IMR-90 (cell line): ENCODE results near the gene ATP11A. TPM values are rescaled to one million over a fixed set of nuclear protein-coding genes. Genes with fewer than 3 reads are reported as not detected.
"Not testable (repeated sequence)": the region's sequence is repeated elsewhere in the genome, so short reads cannot be mapped to it uniquely, and the experiment has no call there.

ENCODE experiments used
- ATAC-seq: fragments of 200-7000 bp; cut with Tn5 transposase; 2 replicates; pipeline ENCODE4 v1.9.1; 2020; ENCODE audit warnings: low read depth, mild to moderate bottlenecking, moderate library complexity
- BruUV-seq: library from RNA; stranded (reverse); fragments of 400-500 nt; replicated peaks from 2 replicates; lab custom pipeline; 2021; lab: Mats Ljungman, UMichigan
- CTCF ChIA-PET: fragments of 300-600 bp; formaldehyde crosslinking; extraction: SDS; loops from one replicate; lab custom pipeline; 2021; ENCODE audit warnings: antibody characterized with exemption; lab: Yijun Ruan, JAX
- POLR2A ChIA-PET: fragments of 300-600 bp; sonication (Branson Sonifier 250); formaldehyde crosslinking; loops from one replicate; lab custom pipeline; 2022; ENCODE audit warnings: antibody characterized with exemption; ENCODE audit not compliant: unreplicated experiment; lab: Charles Lee
- DNase-seq: peaks from one replicate; pipeline ENCODE4 v3.0.0; 2013
- H2AFZ ChIP-seq: replicated peaks from 2 replicates; pipeline ENCODE3; 2013; ENCODE audit warnings: low read length, mild to moderate bottlenecking; ENCODE audit not compliant: poor library complexity
- H2AK5ac ChIP-seq: 2 replicates; pipeline ENCODE4 v1.6.1; 2013; ENCODE audit warnings: low read depth, low read length, inconsistent platforms
- H2AK9ac ChIP-seq: replicated peaks from 2 replicates; pipeline ENCODE3; 2013; ENCODE audit warnings: mild to moderate bottlenecking, low read depth, low read length, moderate library complexity; ENCODE audit not compliant: poor library complexity
- H2BK120ac ChIP-seq: 2 replicates; pipeline ENCODE4 v1.6.1; 2013; ENCODE audit warnings: low read depth, low read length, inconsistent platforms
- H2BK15ac ChIP-seq: 3 replicates; pipeline ENCODE4 v1.6.1; 2013; ENCODE audit warnings: low read depth, low read length, inconsistent platforms
- H2BK20ac ChIP-seq: 2 replicates; pipeline ENCODE4 v1.6.1; 2013; ENCODE audit warnings: low read depth, mild to moderate bottlenecking, inconsistent platforms, low read length, moderate library complexity
- H2BK5ac ChIP-seq: 2 replicates; pipeline ENCODE4 v1.6.1; 2013; ENCODE audit warnings: mild to moderate bottlenecking, low read depth, low read length, inconsistent platforms; ENCODE audit not compliant: poor library complexity, severe bottlenecking
- H3K14ac ChIP-seq: replicated peaks from 2 replicates; pipeline ENCODE4 v1.6.1; 2013; ENCODE audit warnings: low read depth, low read length, inconsistent platforms
- H3K18ac ChIP-seq: 2 replicates; pipeline ENCODE4 v1.6.1; 2013; ENCODE audit warnings: low read depth, low read length, control low read depth
- H3K23ac ChIP-seq: 2 replicates; pipeline ENCODE4 v1.6.1; 2013; ENCODE audit warnings: low read depth, low read length, inconsistent platforms
- H3K27ac ChIP-seq: 2 replicates; pipeline ENCODE4 v1.5.1; 2013; ENCODE audit warnings: mild to moderate bottlenecking, control low read depth, low read length; ENCODE audit not compliant: insufficient read depth
- H3K27me3 ChIP-seq: 2 replicates; pipeline ENCODE4 v1.6.1; 2013; ENCODE audit warnings: low read length; ENCODE audit not compliant: control insufficient read depth, insufficient read depth
- H3K36me3 ChIP-seq: 2 replicates; pipeline ENCODE4 v1.6.1; 2013; ENCODE audit warnings: low read length, mixed read lengths; ENCODE audit not compliant: control insufficient read depth, insufficient read depth
- H3K4ac ChIP-seq: 2 replicates; pipeline ENCODE4 v1.6.1; 2013; ENCODE audit warnings: low read depth, low read length, inconsistent platforms
- H3K4me1 ChIP-seq: 2 replicates; pipeline ENCODE4 v1.6.1; 2013; ENCODE audit warnings: low read length, mixed read lengths; ENCODE audit not compliant: control insufficient read depth, insufficient read depth
- H3K4me2 ChIP-seq: 2 replicates; pipeline ENCODE4 v1.6.1; 2013; ENCODE audit warnings: low read depth, mild to moderate bottlenecking, control low read depth, low read length, moderate library complexity
- H3K4me3 ChIP-seq: 2 replicates; pipeline ENCODE4 v1.5.1; 2013; ENCODE audit warnings: low read depth, mild to moderate bottlenecking, control low read depth, low read length, moderate library complexity; ENCODE audit not compliant: insufficient read depth
- H3K56ac ChIP-seq: 2 replicates; pipeline ENCODE4 v1.6.1; 2013; ENCODE audit warnings: low read length, inconsistent platforms; ENCODE audit not compliant: insufficient read depth; ENCODE audit errors: extremely low read depth
- H3K79me1 ChIP-seq, 2 experiments: 2 replicates each; pipeline ENCODE4 v1.6.1; 2013; ENCODE audit warnings: low read length in 2 of 2, inconsistent platforms in 1 of 2, low read depth in 1 of 2
- H3K9ac ChIP-seq: 2 replicates; pipeline ENCODE4 v1.6.1; 2013; ENCODE audit warnings: low read depth, low read length, control low read depth
- H3K9me1 ChIP-seq: 2 replicates; pipeline ENCODE4 v1.6.1; 2013; ENCODE audit warnings: low read length, inconsistent platforms; ENCODE audit not compliant: insufficient read depth
- H3K9me3 ChIP-seq: 2 replicates; pipeline ENCODE4 v1.6.1; 2013; ENCODE audit warnings: low read length; ENCODE audit not compliant: control insufficient read depth, insufficient read depth
- H4K20me1 ChIP-seq: 2 replicates; pipeline ENCODE4 v1.6.1; 2013; ENCODE audit warnings: low read length, inconsistent platforms; ENCODE audit not compliant: insufficient read depth
- H4K5ac ChIP-seq: 2 replicates; pipeline ENCODE4 v1.6.1; 2013; ENCODE audit warnings: mild to moderate bottlenecking, low read depth, low read length, control low read depth
- H4K8ac ChIP-seq, 2 experiments: 2 replicates each; pipeline ENCODE4 v1.6.1; 2013; ENCODE audit warnings: low read depth in 2 of 2, low read length in 2 of 2, control low read depth in 1 of 2, inconsistent platforms in 1 of 2
- H4K91ac ChIP-seq: 2 replicates; pipeline ENCODE4 v1.6.1; 2013; ENCODE audit warnings: low read depth, low read length, inconsistent platforms; ENCODE audit not compliant: insufficient read depth
- WGBS, 2 experiments: methylation state at CpG; one replicate each; pipeline versions ENCODE4 v1.1.5 to v1.1.7; 2013; ENCODE audit warnings: missing lambda C conversion rate in 2 of 2; ENCODE audit not compliant: insufficient read length in 1 of 2; ENCODE audit errors: extremely low coverage in 2 of 2; 5-methylcytosine and 5-hydroxymethylcytosine counted together
- dilution Hi-C: fragments of 300-500 bp; cut with HindIII; formaldehyde crosslinking; loops from one replicate; pipeline ENCODE4 v1.14.3; 2018; ENCODE audit warnings: low sequenced_read_pairs; ENCODE audit not compliant: unreplicated experiment
- in situ Hi-C: fragments of 300-500 bp; cut with MboI; formaldehyde crosslinking; loops from 3 replicates; pipeline ENCODE4 v1.14.3; 2019; ENCODE audit warnings: low sequenced_read_pairs, inconsistent platforms, mixed read lengths
- intact Hi-C: fragments of 100-400 bp; cut with micrococcal nuclease; formaldehyde crosslinking; loops from 2 replicates; pipeline ENCODE4 v1.10.0; 2022
- polyA plus RNA-seq, 3 experiments: library from polyadenylated mRNA; depleted of rRNA; stranded (reverse); fragments of >200 nt; gene quantifications; 2 replicates each; pipeline ENCODE4 v1.2.3, GENCODE V29; 2012; ENCODE audit warnings: low replicate concordance in 1 of 3
- total RNA-seq: library from RNA; depleted of rRNA; stranded (reverse); fragments of >200 nt; gene quantifications from 2 replicates; pipeline ENCODE4 v1.2.3, GENCODE V29; 2012

Gene ATP11A
- total and polyA plus RNA-seq, 2 of the 4 experiments (the other 2 are of a cell fraction): 8.4 to 12.0 TPM

DNA sequence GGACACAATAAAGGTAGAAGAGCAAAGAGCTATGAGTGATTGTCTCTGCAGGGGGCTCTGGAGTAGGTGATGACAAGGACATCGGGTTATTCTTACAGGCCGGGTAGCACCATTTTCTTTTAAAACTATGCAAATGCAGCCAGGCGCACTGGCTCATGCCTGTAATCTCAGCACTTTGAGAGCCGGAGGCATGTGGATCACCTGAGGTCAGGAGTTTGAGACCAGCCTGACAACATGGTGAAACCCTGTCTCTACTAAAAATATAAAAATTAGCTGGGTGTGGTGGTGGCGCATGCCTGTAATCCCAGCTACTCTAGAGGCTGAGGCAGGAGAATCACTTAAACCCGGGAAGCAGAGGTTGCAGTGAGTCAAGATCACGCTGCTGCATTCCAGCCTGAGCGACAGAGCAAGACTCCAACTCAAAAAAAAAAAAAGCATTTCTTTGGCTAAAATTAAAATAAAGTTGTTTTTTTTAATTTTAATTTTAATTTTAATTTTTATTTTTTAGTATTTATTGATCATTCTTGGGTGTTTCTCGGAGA, 12.3 kb upstream of the ATP11A start:
- H2BK120ac ChIP-seq, H3K4me1 ChIP-seq, H3K4me2 ChIP-seq, H2AK5ac ChIP-seq, H3K56ac ChIP-seq, H3K9me1 ChIP-seq, ATAC-seq, H4K91ac ChIP-seq, H2BK20ac ChIP-seq, H4K5ac ChIP-seq, H2AFZ ChIP-seq, H3K4ac ChIP-seq, H2BK5ac ChIP-seq, dilution Hi-C loops, CTCF ChIA-PET, H2BK15ac ChIP-seq, H2AK9ac ChIP-seq, H3K9me3 ChIP-seq, DNase-seq, H3K4me3 ChIP-seq, H4K8ac ChIP-seq, BruUV-seq, in situ Hi-C loops, H3K23ac ChIP-seq, H3K9ac ChIP-seq, POLR2A ChIA-PET, H3K27ac ChIP-seq, H3K18ac ChIP-seq, intact Hi-C loops, H4K20me1 ChIP-seq, H3K14ac ChIP-seq, H3K79me1 ChIP-seq, H3K36me3 ChIP-seq: not testable (repeated sequence)
- 70% methylated on average over 2 of the region's 9 CpGs; no CpG with 5 or more reads in 1 of the 2 experiments for WGBS, 2 experiments
- H3K27me3 ChIP-seq: peaks cover 28% of the 10 kb centered on the region
